Right hindlimb (tissue), 1 donor: ENCODE results near the gene LRRFIP2.
"Not testable (repeated sequence)": the region's sequence is repeated elsewhere in the genome, so short reads cannot be mapped to it uniquely, and the experiment has no call there.

ENCODE experiments used
- DNase-seq: peaks from one replicate; pipeline ENCODE4 v3.0.0-alpha.2; 2018

Gene LRRFIP2

GRCh38 chr3:37111199-37111598, 63.2 kb downstream of the LRRFIP2 start:
- no peak for DNase-seq

GRCh38 chr3:37107846-37108245, 66.5 kb downstream of the LRRFIP2 start:
- DNase-seq: no peak

GRCh38 chr3:37103103-37103808, 71.1 kb downstream of the LRRFIP2 start:
- no peak for DNase-seq

- DNase-seq: no peak
Measured at GRCh38 chr3:37100411-37100810, 74.0 kb downstream of the LRRFIP2 start.

- DNase-seq: no peak
Measured at GRCh38 chr3:37099469-37099868, 74.9 kb downstream of the LRRFIP2 start.

GRCh38 chr3:37098884-37099283, 75.5 kb downstream of the LRRFIP2 start:
- no peak for DNase-seq

- no peak for DNase-seq
Measured at GRCh38 chr3:37097776-37098175, 76.6 kb downstream of the LRRFIP2 start.

- no peak for DNase-seq
Measured at GRCh38 chr3:37096975-37097374, 77.4 kb downstream of the LRRFIP2 start.

GRCh38 chr3:37096288-37096687, 78.1 kb downstream of the LRRFIP2 start:
- DNase-seq: no peak

GRCh38 chr3:37094636-37095035, 79.7 kb downstream of the LRRFIP2 start:
- no peak for DNase-seq

- DNase-seq: no peak
Measured at GRCh38 chr3:37093481-37093880, 80.9 kb downstream of the LRRFIP2 start.

GRCh38 chr3:37092484-37092883, 81.9 kb downstream of the LRRFIP2 start:
- no peak for DNase-seq

- no peak for DNase-seq
Measured at GRCh38 chr3:37087870-37088269, 86.5 kb downstream of the LRRFIP2 start.

- no peak for DNase-seq
Measured at GRCh38 chr3:37086918-37087317, 87.5 kb downstream of the LRRFIP2 start.

- no peak for DNase-seq
Measured at GRCh38 chr3:37082317-37082716, 92.1 kb downstream of the LRRFIP2 start.

- DNase-seq: no peak
Measured at GRCh38 chr3:37075955-37076354, 98.4 kb downstream of the LRRFIP2 start.

- no peak for DNase-seq
Measured at GRCh38 chr3:37074178-37074577, 100.2 kb downstream of the LRRFIP2 start.

GRCh38 chr3:37072892-37073291, 101.5 kb downstream of the LRRFIP2 start:
- DNase-seq: peak; percentile 84

- DNase-seq: no peak
Measured at GRCh38 chr3:37071921-37072320, 102.5 kb downstream of the LRRFIP2 start.

GRCh38 chr3:37068031-37068430, 106.4 kb downstream of the LRRFIP2 start:
- DNase-seq: no peak

- DNase-seq: no peak
Measured at GRCh38 chr3:37067577-37067976, 106.8 kb downstream of the LRRFIP2 start.

GRCh38 chr3:37064747-37065146, 109.6 kb downstream of the LRRFIP2 start:
- DNase-seq: no peak

- no peak for DNase-seq
Measured at GRCh38 chr3:37058117-37058516, 116.3 kb downstream of the LRRFIP2 start.

- DNase-seq: no peak
Measured at GRCh38 chr3:37056826-37057225, 117.6 kb downstream of the LRRFIP2 start.

- DNase-seq: not testable (repeated sequence)
Measured at GRCh38 chr3:37055077-37055476, 119.3 kb downstream of the LRRFIP2 start.
